HG02588 (cell line): Measurements from ENCODE around the gene CCDC152.
"Not testable (repeated sequence)": the region's sequence is repeated elsewhere in the genome, so short reads cannot be mapped to it uniquely, and the experiment has no call there.

ENCODE experiments used
- ATAC-seq: cut with Tn5 transposase; IDR thresholded peaks from one replicate; pipeline ENCODE4 v1.9.1; 2021; ENCODE audit warnings: mild to moderate bottlenecking, moderate library complexity; ENCODE audit not compliant: unreplicated experiment

The CCDC152 gene

GRCh38 chr5:42756606-42757601, at the start of gene CCDC152:
Gene CCDC152 (plus strand): TSS chr5:42756818. CDS start chr5:42759122, 2,304 bp downstream.
- ATAC-seq, result peak; percentile 97

GRCh38 chr5:42715785-42716184, 40.8 kb upstream of the CCDC152 start:
- no peak for ATAC-seq

DNA sequence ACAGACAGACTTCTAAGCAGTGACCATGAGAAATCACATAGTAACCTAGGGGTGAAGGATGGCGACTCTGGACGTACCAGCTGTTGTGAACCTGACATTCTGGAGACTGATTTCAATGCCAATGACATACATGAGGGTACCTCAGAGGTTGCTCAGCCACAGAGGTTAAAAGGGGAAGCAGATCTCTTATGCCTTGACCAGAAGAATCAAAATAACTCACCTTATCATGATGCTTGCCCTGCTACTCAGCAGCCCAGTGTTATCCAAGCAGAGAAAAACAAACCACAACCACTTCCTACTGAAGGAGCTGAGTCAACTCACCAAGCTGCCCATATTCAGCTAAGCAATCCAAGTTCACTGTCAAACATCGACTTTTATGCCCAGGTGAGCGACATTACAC, 38.0 kb upstream of the CCDC152 start:
- ATAC-seq, result peak; percentile 70

GRCh38 chr5:42719034-42719433, 37.6 kb upstream of the CCDC152 start:
- ATAC-seq, result peak; percentile 16

- no peak for ATAC-seq
These were observed 36.4 kb upstream of the CCDC152 start for GRCh38 chr5:42720251-42720650.

DNA sequence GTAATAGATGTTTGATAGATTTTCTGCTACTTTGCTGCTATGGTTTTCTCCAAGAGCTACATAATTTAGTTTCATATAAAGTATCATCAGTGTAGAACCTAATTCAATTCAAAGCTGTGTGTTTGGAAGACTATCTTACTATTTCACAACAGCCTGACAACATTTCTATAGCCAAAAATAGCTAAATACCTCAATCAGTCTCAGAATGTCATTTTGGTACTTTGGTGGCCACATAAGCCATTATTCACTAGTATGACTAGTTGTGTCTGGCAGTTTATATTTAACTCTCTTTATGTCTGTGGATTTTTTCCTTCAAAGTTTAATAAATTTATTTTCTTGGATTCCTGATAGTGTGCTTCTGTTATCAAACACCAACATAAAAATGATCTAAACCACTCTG, 35.1 kb upstream of the CCDC152 start:
- no peak for ATAC-seq

GRCh38 chr5:42734531-42735058, 22.0 kb upstream of the CCDC152 start:
- ATAC-seq, result not testable (repeated sequence)

DNA sequence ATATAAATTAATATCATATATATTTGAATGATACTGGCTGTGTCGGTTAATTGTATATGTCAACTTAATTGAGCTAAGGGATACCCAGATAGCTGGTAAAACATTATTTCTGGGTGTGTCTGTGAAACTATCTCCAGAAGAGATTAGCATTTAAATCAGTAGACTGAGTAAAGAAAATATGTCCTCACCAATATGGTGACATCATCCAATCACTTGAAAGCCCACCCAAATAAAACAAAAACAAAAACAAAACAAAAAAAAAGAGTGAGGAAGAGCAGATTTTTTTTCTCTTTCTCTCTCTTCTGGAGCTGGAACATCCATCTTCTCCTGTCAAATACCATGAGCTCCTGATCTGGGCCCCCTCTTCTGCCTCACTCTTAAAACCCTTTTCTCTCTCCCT, 15.7 kb upstream of the CCDC152 start:
- ATAC-seq, result no peak

DNA sequence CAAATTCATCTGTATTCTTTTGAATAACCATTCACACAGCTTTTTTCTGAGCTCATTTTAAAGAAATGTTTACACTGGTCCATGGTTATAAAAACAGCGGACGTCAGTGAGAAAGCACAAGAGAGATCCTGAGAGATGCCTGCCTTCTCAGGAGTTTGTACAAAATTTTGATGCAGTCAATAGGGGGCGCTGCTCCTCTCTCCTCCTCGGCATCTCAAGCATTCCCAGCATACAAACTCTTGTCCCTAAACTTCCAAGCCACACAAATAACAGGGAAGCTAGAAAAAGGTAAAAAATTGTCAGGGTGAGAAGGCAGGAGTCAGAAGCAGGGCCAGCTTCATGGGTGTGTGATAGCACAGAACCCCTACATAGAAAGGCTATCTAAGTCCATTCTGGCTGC, 11.2 kb upstream of the CCDC152 start:
- no peak for ATAC-seq

DNA sequence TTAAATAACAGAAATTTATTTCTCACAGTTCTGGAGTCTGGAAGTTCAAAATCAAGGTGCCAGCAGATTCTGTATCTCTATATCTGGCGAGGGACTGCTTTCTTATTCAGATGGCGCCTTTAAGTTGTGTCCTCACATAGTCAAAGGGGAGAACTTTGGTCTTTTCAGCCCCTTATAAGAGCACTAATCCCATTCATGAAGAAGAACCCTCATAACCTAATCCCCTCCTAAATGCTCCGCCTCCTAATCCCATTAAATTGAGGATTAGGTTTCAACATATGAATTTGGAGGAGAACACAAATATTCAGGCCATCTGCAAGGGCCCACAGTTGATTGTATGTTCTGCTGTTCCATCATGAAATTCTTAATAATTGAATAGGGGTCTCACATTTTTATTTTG, 10.8 kb upstream of the CCDC152 start:
- no peak for ATAC-seq

GRCh38 chr5:42749020-42749419, 7.6 kb upstream of the CCDC152 start:
- no peak for ATAC-seq

DNA sequence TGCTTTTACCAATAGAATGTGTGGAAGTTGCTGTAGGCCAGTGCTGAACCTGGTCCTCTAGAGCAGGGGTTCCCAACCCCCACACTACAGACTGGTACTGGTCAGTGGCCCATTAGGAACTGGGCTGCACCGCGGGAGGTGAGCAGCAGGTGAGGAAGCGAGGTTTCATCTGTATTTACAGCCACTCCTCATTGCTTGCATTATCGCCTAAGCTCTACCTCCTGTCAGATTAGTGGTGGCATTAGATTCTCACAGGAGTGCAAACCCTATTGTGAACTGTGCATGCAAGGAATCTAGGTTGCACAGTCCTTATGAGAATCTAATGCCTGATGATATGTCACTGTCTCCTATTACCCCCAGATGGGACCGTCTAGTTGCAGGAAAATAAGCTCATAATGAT, 6.1 kb upstream of the CCDC152 start:
- no peak for ATAC-seq

DNA sequence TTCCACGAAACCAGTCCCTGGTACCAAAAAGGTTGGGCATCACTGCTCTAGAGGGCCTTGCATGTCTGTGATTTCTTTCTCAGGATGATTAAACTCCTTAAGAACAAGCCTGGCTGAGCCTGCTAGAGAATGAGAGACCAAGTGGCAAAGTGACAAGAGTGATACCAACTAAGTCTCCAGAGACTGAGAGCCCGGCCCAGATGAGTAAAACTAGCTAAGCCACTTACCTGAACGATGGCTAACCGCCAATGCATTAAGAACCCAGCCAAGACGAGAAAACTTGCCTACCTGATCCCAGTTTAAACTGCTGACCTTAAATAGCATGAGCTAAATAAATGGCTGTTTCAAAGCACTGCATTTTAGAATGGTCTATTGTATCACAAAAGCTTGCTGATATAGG, 5.6 kb upstream of the CCDC152 start:
- ATAC-seq, result no peak

DNA sequence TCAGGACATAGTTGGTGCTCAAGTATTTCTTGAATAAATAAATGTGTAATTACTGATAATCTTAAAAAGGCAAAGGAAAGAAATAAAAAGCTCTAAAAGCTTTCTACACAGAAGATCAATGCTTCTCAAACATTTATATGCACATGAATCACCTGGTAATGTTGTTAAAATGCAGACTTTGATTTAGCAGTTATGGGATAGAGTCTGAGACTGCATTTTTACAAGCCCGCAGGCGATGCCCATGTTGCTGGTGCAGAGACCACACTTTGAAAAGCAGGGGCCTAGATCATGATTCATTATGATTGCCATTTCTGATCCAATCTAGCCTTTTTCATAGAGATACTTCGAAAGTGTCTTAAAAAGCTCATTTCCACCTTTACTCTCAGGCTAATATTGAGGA, 3.5 kb upstream of the CCDC152 start:
- ATAC-seq, result no peak

DNA sequence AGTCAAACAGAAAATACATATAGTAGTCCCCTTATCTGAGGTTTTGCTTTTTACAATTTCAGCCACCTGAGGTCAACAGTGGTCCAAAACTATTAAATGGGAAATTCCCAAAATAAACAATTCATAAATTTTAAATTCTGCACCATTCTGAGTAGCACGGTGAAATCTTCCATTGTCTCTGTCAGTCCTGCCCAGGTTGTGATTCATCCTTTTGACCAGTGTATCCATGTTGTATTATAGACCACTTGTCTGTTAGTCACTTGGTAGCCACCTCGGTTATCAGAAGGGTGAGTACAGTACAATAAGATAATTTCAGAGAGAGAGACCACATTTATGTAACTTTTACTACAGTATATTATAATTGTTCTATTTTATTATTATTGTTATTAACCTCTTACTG, 2.8 kb downstream of the CCDC152 start:
- ATAC-seq, result no peak

DNA sequence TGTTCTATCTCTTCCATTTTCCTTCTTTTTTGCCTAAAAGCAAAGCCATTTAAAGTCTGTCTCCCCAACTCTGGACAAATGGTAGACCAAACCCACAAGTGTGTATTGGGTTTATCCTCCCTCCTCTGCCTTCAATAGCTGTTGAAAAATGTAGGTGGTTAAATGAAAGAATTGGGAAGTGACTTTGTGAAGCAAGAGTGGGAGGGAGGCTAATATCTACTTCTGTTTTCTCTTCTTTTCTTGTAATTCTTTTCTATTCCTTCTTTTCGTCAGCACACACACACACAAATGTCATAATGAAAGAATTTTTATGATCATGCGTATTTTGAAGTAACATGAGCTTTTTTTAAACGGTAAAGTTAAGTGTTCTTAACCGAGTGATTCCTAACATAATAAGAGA, 3.8 kb downstream of the CCDC152 start:
- no peak for ATAC-seq

- ATAC-seq, result no peak
These were observed 5.2 kb downstream of the CCDC152 start for GRCh38 chr5:42761791-42762190.

DNA sequence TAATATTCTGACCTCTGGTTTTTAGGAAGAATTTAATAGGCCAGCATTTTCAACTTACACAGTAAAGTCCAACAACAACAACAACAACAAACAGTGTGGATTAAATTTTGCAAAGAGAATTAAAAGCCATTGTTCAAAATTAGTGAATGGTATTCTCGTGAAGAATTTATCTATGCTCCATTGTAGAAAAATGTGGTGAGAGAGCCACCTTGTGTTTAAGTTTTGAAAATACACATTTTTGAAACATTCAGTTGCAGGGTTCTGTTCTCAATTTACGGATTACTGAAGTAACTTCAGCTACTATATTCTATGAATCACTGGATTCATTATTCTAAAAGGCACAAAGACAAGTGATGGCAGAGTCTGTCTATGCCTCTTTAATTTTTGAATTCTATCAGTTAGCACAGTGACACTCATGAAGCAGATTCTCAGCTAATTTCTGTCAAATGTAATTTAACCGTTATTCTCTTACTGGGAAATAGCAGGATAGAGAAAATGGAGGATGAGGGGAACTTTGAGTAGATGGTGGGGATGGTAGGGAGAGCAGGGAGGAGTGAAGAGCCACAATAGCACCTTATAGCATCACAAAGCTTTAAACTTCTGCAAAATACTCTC, 11.0 kb downstream of the CCDC152 start:
- ATAC-seq, result no peak

GRCh38 chr5:42768106-42768504, 11.5 kb downstream of the CCDC152 start:
- ATAC-seq, result no peak

- ATAC-seq, result no peak
These were observed 13.4 kb downstream of the CCDC152 start for GRCh38 chr5:42770003-42770402.

DNA sequence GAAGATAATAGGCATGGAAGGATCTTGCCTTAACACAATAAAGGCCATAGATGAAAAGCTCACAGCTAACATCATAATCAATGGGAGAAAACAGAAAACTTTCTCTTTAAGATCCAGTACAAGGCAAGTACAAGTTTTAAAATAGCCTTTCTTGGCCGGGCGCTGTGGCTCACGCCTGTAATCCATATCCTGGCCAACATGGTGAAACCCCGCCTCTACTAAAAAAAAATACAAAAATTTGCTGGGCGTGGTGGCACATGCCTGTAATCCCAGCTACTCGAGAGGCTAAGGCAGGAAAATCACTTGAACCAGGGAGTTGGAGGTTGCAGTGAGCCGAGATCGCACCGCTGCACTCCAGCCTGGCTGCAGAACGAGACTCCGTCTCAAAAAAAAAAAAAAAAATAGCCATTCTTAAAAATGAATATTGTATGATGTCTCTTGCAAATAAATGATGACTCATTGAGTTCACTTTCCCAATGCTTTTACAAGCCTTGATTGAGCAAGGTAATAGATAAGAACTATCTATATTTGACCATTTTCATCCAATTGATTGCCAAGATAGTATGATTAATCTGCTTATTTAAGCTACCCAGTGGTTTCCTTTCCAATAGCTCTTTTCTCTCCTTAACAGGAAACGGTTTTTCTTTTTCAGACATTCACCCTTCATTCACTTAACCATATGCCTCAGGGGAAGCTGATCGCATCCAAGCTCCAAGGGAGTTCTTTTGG, 15.8 kb downstream of the CCDC152 start:
- ATAC-seq, result no peak
